Midbrain (tissue), 1 donor: ENCODE measurements around the gene GGNBP2.

Experiments
- DNase-seq: peaks from one replicate; lab custom pipeline; 2025; lab: John Stamatoyannopoulos, UW

The GGNBP2 gene

GRCh38 chr17:36632916-36633771 lies 88.4 kb downstream of the GGNBP2 start:
- DNase-seq, result no peak
